NT2/D1 (cell line): ENCODE data around the gene RIBC1.

Experiments
- DNase-seq: peaks from one replicate; pipeline ENCODE4 v3.0.0-alpha.2; 2011; ENCODE audit warnings: low read depth, low spot score
- H3K27me3 ChIP-seq: 2 replicates; pipeline ENCODE4 v1.6.0; 2011; ENCODE audit warnings: mild to moderate bottlenecking; ENCODE audit not compliant: insufficient read length, insufficient read depth
- H3K36me3 ChIP-seq: 2 replicates; pipeline ENCODE4 v1.6.1; 2011; ENCODE audit warnings: mild to moderate bottlenecking, low read length, mixed read lengths; ENCODE audit not compliant: insufficient read depth, insufficient read length
- H3K4me1 ChIP-seq: 2 replicates; pipeline ENCODE4 v1.5.1; 2011; ENCODE audit not compliant: insufficient read depth, insufficient read length
- H3K4me3 ChIP-seq: 2 replicates; pipeline ENCODE4 v1.5.1; 2011; ENCODE audit warnings: low read depth; ENCODE audit not compliant: insufficient read length
- H3K9ac ChIP-seq: 2 replicates; pipeline ENCODE4 v1.6.0; 2011; ENCODE audit warnings: low read depth; ENCODE audit not compliant: insufficient read length
- H3K9me3 ChIP-seq: 2 replicates; pipeline ENCODE4 v1.5.1; 2011; ENCODE audit warnings: mild to moderate bottlenecking, low read length; ENCODE audit not compliant: insufficient read depth
- SUZ12 ChIP-seq: IDR thresholded peaks from 2 replicates; pipeline ENCODE4 v1.6.1; 2011; ENCODE audit not compliant: insufficient read length, insufficient read depth; ENCODE audit errors: extremely low read depth
- YY1 ChIP-seq: IDR thresholded peaks from 2 replicates; pipeline ENCODE4 v1.6.1; 2011; ENCODE audit not compliant: insufficient read length, insufficient read depth
- ZNF274 ChIP-seq: IDR thresholded peaks from 2 replicates; pipeline ENCODE4 v1.6.1; 2011; ENCODE audit warnings: mild to moderate bottlenecking, low read depth, low read length

RIBC1 gene

GRCh38 chrX:53421125-53421524, 1.5 kb upstream of the RIBC1 start:
- no peak for TF ChIP-seq SUZ12
- TF ChIP-seq ZNF274 = no peak
- TF ChIP-seq YY1 = no peak
- DNase-seq = no peak
- no peaks in the 10 kb centered on the region for H3K27me3 ChIP-seq
- H3K36me3 ChIP-seq = peaks cover 42% of the 10 kb centered on the region
- peak overlapping the region; percentile 99 for H3K9ac ChIP-seq
- peaks cover 9% of the 10 kb centered on the region for H3K4me1 ChIP-seq
- peak overlapping the region; percentile 96 for H3K4me3 ChIP-seq
- H3K9me3 ChIP-seq = no peaks in the 10 kb centered on the region

GRCh38 chrX:53421772-53422085, 944 bp upstream of the RIBC1 start:
- DNase-seq = no peak
- Histone ChIP-seq H3K9me3 (no peaks in the 10 kb centered on the region), H3K4me3 (peak overlapping the region; percentile 96)

GRCh38 chrX:53422086-53422860, 400 bp upstream of the RIBC1 start, which contains the start of gene SMC1A:
TSS of gene SMC1A (minus strand) at chrX:53422654. CDS start at chrX:53422600, 54 bp downstream.
- H3K36me3 ChIP-seq = peaks cover 38% of the 10 kb centered on the region
- no peaks in the 10 kb centered on the region for H3K9me3 ChIP-seq
- H3K4me3 ChIP-seq = peak within 1 kb of the TSS; percentile 96
- TF ChIP-seq YY1 (no peak), SUZ12 (no peak), ZNF274 (no peak)
- DNase-seq = peak; percentile 100
- H3K9ac ChIP-seq = peak within 1 kb of the TSS; percentile 99
- H3K27me3 ChIP-seq = no peaks in the 10 kb centered on the region
- peaks cover 9% of the 10 kb centered on the region for H3K4me1 ChIP-seq

More at GRCh38 chrX:53421772-53422085, 944 bp upstream of the RIBC1 start:
- TF ChIP-seq ZNF274 (no peak), SUZ12 (no peak), YY1 (no peak)
- Histone ChIP-seq H3K36me3 (peaks cover 39% of the 10 kb centered on the region), H3K4me1 (peaks cover 9% of the 10 kb centered on the region), H3K9ac (peak overlapping the region; percentile 99), H3K27me3 (no peaks in the 10 kb centered on the region)

- TF ChIP-seq ZNF274 (no peak), SUZ12 (no peak), YY1 (no peak)
- peaks cover 3% of the 10 kb centered on the region for H3K4me1 ChIP-seq
- H3K9ac ChIP-seq = no peak overlapping the region
- H3K36me3 ChIP-seq = peaks cover 59% of the 10 kb centered on the region
- no peaks in the 10 kb centered on the region for H3K9me3 ChIP-seq
- no peak overlapping the region for H3K4me3 ChIP-seq
- no peak for DNase-seq
- H3K27me3 ChIP-seq = no peaks in the 10 kb centered on the region
These were observed 7.1 kb downstream of the RIBC1 start for GRCh38 chrX:53429755-53430154.

GRCh38 chrX:53430231-53430630, 7.6 kb downstream of the RIBC1 start:
- Histone ChIP-seq H3K9ac (no peak overlapping the region), H3K4me1 (peaks cover 3% of the 10 kb centered on the region), H3K36me3 (peaks cover 59% of the 10 kb centered on the region), H3K27me3 (no peaks in the 10 kb centered on the region), H3K4me3 (no peak overlapping the region), H3K9me3 (no peaks in the 10 kb centered on the region)
- no peak for DNase-seq
- TF ChIP-seq YY1 (no peak), ZNF274 (no peak)

GRCh38 chrX:53433651-53434639, 11.3 kb downstream of the RIBC1 start, which contains the start of gene HSD17B10:
TSS of gene HSD17B10 (minus strand) at chrX:53434370. CDS start at chrX:53434345, 25 bp downstream.
- H3K4me3 ChIP-seq = peak within 1 kb of the TSS; percentile 98
- H3K9ac ChIP-seq = peak within 1 kb of the TSS; percentile 96
- peaks cover 22% of the 10 kb centered on the region for H3K27me3 ChIP-seq

More at GRCh38 chrX:53433651-53434639, 11.3 kb downstream of the RIBC1 start, which contains the start of gene HSD17B10:
- H3K9me3 ChIP-seq = no peaks in the 10 kb centered on the region
- DNase-seq = peak; percentile 93
- peaks cover 3% of the 10 kb centered on the region for H3K4me1 ChIP-seq
- TF ChIP-seq SUZ12 (no peak), ZNF274 (no peak), YY1 (peak; percentile 76)
- H3K36me3 ChIP-seq = peaks cover 39% of the 10 kb centered on the region
